Measurements from ENCODE around the gene STYXL1. TPM values are rescaled to one million over a fixed set of nuclear protein-coding genes. Genes with fewer than 3 reads are reported as not detected.

Gene STYXL1
- total and polyA plus RNA-seq, 2 experiments from 2014 or later, result 56.3 to 70.1 TPM

DNA sequence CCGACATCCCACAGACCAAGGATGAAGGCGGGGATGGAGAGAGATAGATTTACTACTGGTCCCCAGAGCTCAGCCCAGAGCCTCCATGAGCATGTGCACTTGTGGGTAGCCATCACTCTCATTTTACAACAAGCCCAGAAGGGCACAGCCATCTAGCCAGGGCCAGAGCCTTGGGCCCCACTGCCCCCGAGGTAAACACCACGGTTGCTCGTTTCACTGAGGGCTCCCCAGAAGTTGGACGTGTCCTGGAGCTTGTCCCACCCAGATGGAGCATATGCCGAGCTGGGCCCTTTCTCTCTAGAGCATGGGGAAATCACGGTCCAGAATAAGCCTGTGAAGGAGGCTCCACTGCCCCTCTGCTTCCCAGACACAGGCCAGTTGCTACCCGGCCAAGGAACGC, 44.4 kb downstream of the STYXL1 start:
- no peak for DNase-seq (ENCODE audit: low spot score)
- H3K79me2 ChIP-seq, result no peaks in the 10 kb centered on the region
- H3K4me3 ChIP-seq, result no peak overlapping the region
- no peaks in the 10 kb centered on the region for H4K20me1 ChIP-seq (ENCODE audit: insufficient read depth, poor library complexity, severe bottlenecking)
- WGBS (ENCODE audit: low lambda C conversion rate, missing lambda C conversion rate), result 98% methylated on average over 10 of the region's 10 CpGs
- no peaks in the 10 kb centered on the region for H3K9me2 ChIP-seq (replicated peaks; ENCODE audit: insufficient read depth)
- H3K9me3 ChIP-seq (ENCODE audit: low read depth), result no peaks in the 10 kb centered on the region
- H3K27ac ChIP-seq, result no peak overlapping the region
- H3K4me1 ChIP-seq (ENCODE audit: insufficient read depth), result no peaks in the 10 kb centered on the region
- no peak overlapping the region for H3K4me2 ChIP-seq
- no peak overlapping the region for H2AFZ ChIP-seq
- TF ChIP-seq, protein P1, sequence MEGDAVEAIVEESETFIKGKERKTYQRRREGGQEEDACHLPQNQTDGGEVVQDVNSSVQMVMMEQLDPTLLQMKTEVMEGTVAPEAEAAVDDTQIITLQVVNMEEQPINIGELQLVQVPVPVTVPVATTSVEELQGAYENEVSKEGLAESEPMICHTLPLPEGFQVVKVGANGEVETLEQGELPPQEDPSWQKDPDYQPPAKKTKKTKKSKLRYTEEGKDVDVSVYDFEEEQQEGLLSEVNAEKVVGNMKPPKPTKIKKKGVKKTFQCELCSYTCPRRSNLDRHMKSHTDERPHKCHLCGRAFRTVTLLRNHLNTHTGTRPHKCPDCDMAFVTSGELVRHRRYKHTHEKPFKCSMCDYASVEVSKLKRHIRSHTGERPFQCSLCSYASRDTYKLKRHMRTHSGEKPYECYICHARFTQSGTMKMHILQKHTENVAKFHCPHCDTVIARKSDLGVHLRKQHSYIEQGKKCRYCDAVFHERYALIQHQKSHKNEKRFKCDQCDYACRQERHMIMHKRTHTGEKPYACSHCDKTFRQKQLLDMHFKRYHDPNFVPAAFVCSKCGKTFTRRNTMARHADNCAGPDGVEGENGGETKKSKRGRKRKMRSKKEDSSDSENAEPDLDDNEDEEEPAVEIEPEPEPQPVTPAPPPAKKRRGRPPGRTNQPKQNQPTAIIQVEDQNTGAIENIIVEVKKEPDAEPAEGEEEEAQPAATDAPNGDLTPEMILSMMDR (IDR thresholded peaks at IDR 0.05; ENCODE audit: poor library complexity), result no peak
- no peak for TF ChIP-seq EZH2phosphoT487 (IDR thresholded peaks at IDR 0.05; ENCODE audit: low read depth, severe bottlenecking, unreplicated experiment)
- TF ChIP-seq EZH2 (IDR thresholded peaks at IDR 0.05; ENCODE audit: borderline replicate concordance), result no peak
- H3K36me3 ChIP-seq (replicated peaks; ENCODE audit: insufficient read depth, low read depth), result no peaks in the 10 kb centered on the region
- H3K27me3 ChIP-seq, result no peaks in the 10 kb centered on the region

DNA sequence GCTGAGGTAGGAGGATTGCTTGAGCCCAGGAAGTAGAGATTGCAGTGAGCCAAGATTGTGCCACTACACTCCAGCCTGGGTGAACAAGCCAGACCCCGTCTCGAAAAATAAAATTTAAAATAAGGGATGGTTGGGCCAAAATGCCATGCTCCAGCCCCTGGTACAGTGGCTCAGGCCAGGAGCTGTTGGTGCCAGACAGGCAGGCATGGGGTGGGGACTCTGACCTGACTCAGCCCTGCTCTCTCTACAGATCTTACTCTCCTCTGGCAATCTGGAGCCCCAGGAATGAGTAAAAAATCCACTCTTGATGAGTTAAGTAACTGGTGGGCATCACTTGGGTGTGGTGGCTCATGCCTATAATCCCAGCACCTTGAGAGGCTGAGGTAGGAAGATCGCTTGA, 45.0 kb downstream of the STYXL1 start:
- no peaks in the 10 kb centered on the region for H3K4me1 ChIP-seq (ENCODE audit: insufficient read depth)
- no peak for DNase-seq (ENCODE audit: low spot score)
- no peak overlapping the region for H3K4me3 ChIP-seq
- H3K9me3 ChIP-seq (ENCODE audit: low read depth), result no peaks in the 10 kb centered on the region
- no peaks in the 10 kb centered on the region for H4K20me1 ChIP-seq (ENCODE audit: insufficient read depth, poor library complexity, severe bottlenecking)
- H3K27ac ChIP-seq, result no peak overlapping the region
- WGBS (ENCODE audit: low lambda C conversion rate, missing lambda C conversion rate), result 98% methylated on average over 3 of the region's 3 CpGs
- TF ChIP-seq EZH2 (IDR thresholded peaks at IDR 0.05; ENCODE audit: borderline replicate concordance) (no peak), EZH2phosphoT487 (IDR thresholded peaks at IDR 0.05; ENCODE audit: low read depth, severe bottlenecking, unreplicated experiment) (no peak)
- TF ChIP-seq, protein P1 (IDR thresholded peaks at IDR 0.05; ENCODE audit: poor library complexity), result no peak
- no peaks in the 10 kb centered on the region for H3K27me3 ChIP-seq
- no peaks in the 10 kb centered on the region for H3K79me2 ChIP-seq
- H2AFZ ChIP-seq, result no peak overlapping the region
- H3K36me3 ChIP-seq (replicated peaks; ENCODE audit: insufficient read depth, low read depth), result no peaks in the 10 kb centered on the region
- H3K9me2 ChIP-seq (replicated peaks; ENCODE audit: insufficient read depth), result no peaks in the 10 kb centered on the region
- H3K4me2 ChIP-seq, result no peak overlapping the region

DNA sequence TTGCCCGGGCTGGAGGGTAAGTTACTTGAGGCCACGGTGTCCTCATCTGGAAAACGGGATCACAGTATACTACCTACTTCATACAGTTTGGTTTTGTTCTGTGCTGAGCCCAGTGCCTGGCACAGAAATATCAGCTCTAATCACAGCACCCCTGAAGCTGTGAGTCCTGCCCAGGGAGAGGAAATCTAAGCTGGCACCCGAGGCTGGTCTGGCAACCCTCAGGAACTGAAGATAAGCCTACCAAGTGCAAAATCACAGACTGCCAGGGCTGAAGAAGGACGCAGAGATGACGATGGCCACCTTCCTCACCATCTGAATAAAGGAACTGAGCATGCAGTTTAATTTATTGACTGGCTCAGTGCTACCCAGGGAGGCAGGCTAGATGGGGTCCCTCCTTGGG, 45.7 kb downstream of the STYXL1 start:
- H3K4me3 ChIP-seq, result no peak overlapping the region
- no peak for DNase-seq (ENCODE audit: low spot score)
- TF ChIP-seq EZH2 (IDR thresholded peaks at IDR 0.05; ENCODE audit: borderline replicate concordance) (no peak), EZH2phosphoT487 (IDR thresholded peaks at IDR 0.05; ENCODE audit: low read depth, severe bottlenecking, unreplicated experiment) (no peak)
- TF ChIP-seq, protein P1 (IDR thresholded peaks at IDR 0.05; ENCODE audit: poor library complexity), result no peak
- no peaks in the 10 kb centered on the region for H3K4me1 ChIP-seq (ENCODE audit: insufficient read depth)
- no peaks in the 10 kb centered on the region for H3K9me3 ChIP-seq (ENCODE audit: low read depth)
- no peaks in the 10 kb centered on the region for H3K27me3 ChIP-seq
- H2AFZ ChIP-seq, result no peak overlapping the region
- H3K4me2 ChIP-seq, result no peak overlapping the region
- no peaks in the 10 kb centered on the region for H3K79me2 ChIP-seq
- no peak overlapping the region for H3K27ac ChIP-seq
- 95% methylated on average over 6 of the region's 6 CpGs for WGBS (ENCODE audit: low lambda C conversion rate, missing lambda C conversion rate)
- H3K36me3 ChIP-seq (replicated peaks; ENCODE audit: insufficient read depth, low read depth), result no peaks in the 10 kb centered on the region
- no peaks in the 10 kb centered on the region for H3K9me2 ChIP-seq (replicated peaks; ENCODE audit: insufficient read depth)
- H4K20me1 ChIP-seq (ENCODE audit: insufficient read depth, poor library complexity, severe bottlenecking), result no peaks in the 10 kb centered on the region

DNA sequence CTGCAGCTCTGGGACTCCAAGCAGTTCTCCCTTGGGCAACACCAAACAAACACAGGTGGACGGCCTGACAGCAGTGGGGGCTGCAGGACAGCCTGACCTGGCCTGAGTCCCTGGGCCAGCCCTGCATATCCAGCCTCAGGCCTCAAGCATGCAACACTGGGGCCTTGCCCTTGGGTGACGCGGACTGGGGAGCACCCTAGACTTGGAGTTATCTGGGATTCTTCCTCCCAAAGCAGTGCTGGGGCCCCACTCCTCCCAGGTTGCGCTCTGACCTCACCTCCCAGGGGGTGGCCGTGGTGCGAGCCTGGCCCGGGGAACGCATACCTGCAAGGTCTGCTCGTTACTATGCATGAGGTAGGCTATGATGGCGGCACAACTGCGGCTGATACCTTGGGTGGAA, 47.2 kb downstream of the STYXL1 start:
- no peak overlapping the region for H2AFZ ChIP-seq
- WGBS (ENCODE audit: low lambda C conversion rate, missing lambda C conversion rate), result 93% methylated on average over 11 of the region's 11 CpGs
- H3K4me3 ChIP-seq, result no peak overlapping the region
- H3K4me2 ChIP-seq, result no peak overlapping the region
- H3K79me2 ChIP-seq, result no peaks in the 10 kb centered on the region
- TF ChIP-seq EZH2phosphoT487 (IDR thresholded peaks at IDR 0.05; ENCODE audit: low read depth, severe bottlenecking, unreplicated experiment), result no peak
- no peak for TF ChIP-seq EZH2 (IDR thresholded peaks at IDR 0.05; ENCODE audit: borderline replicate concordance)
- TF ChIP-seq, protein P1 (IDR thresholded peaks at IDR 0.05; ENCODE audit: poor library complexity), result no peak
- H3K27me3 ChIP-seq, result no peaks in the 10 kb centered on the region
- no peaks in the 10 kb centered on the region for H4K20me1 ChIP-seq (ENCODE audit: insufficient read depth, poor library complexity, severe bottlenecking)
- no peaks in the 10 kb centered on the region for H3K36me3 ChIP-seq (replicated peaks; ENCODE audit: insufficient read depth, low read depth)
- DNase-seq (ENCODE audit: low spot score), result no peak
- no peaks in the 10 kb centered on the region for H3K9me2 ChIP-seq (replicated peaks; ENCODE audit: insufficient read depth)
- no peak overlapping the region for H3K27ac ChIP-seq
- H3K4me1 ChIP-seq (ENCODE audit: insufficient read depth), result no peaks in the 10 kb centered on the region
- H3K9me3 ChIP-seq (ENCODE audit: low read depth), result no peaks in the 10 kb centered on the region
